OCI-LY1 (cell line): ENCODE data around the gene RGL4.

ENCODE experiments used
- EZH2 ChIP-seq: fragments of 200-600 bp; sonication (generic), shearing (Covaris generic); IDR thresholded peaks from 2 replicates; pipeline ENCODE4 v1.8.0; 2017; ENCODE audit warnings: borderline replicate concordance, mixed run types, mild to moderate bottlenecking, antibody characterized with exemption, low read length, moderate library complexity, mixed read lengths
- TF ChIP-seq, protein P1 (sequence below): fragments of 200-600 bp; sonication (generic), shearing (Covaris generic); IDR thresholded peaks from 2 replicates; pipeline ENCODE4 v1.5.1; 2017; ENCODE audit warnings: mild to moderate bottlenecking, antibody characterized with exemption, low read length, moderate library complexity, mixed read lengths

DNA sequence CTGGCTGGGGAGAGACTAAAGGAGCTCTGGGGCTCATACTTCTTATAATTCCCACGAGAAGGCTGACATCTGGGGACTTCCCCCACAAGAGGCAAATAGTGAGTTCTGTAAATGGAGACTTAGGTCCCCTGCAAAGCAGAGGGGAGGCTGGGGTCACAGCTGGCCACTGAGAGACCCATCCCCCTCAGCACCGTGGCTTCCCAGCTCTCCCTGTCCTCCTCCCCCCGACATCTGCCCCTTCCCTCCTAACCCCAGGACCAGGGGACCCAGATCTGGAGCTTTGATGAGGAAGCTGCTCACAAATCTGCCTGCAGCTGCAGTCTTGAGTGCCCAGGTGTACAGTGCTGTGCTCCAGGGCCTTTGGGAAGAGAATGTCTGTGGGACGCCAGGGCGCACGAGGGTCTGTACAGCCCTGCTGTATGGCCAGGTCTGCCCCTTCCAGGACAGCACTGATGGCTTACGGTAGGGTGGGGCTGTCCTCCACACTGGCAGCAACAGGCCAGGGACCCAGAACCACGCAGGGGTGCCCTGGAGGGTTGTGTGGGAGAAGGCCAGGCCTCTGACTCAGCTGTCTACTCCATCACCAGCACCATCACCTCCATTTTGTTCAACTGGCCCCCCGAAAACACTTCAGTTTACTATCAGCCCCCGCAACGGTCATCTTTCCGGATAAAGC lies 1.1 kb downstream of the RGL4 start:
- TF ChIP-seq, protein P1, sequence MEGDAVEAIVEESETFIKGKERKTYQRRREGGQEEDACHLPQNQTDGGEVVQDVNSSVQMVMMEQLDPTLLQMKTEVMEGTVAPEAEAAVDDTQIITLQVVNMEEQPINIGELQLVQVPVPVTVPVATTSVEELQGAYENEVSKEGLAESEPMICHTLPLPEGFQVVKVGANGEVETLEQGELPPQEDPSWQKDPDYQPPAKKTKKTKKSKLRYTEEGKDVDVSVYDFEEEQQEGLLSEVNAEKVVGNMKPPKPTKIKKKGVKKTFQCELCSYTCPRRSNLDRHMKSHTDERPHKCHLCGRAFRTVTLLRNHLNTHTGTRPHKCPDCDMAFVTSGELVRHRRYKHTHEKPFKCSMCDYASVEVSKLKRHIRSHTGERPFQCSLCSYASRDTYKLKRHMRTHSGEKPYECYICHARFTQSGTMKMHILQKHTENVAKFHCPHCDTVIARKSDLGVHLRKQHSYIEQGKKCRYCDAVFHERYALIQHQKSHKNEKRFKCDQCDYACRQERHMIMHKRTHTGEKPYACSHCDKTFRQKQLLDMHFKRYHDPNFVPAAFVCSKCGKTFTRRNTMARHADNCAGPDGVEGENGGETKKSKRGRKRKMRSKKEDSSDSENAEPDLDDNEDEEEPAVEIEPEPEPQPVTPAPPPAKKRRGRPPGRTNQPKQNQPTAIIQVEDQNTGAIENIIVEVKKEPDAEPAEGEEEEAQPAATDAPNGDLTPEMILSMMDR: no peak
- TF ChIP-seq EZH2: no peak
